AG09319 (cell line): ENCODE measurements around the gene SLC39A12.

Experiments used
- DNase-seq: peaks from one replicate; pipeline ENCODE4 v3.0.0-alpha.2; 2010; ENCODE audit warnings: low read depth; ENCODE audit errors: extremely low read depth
- CTCF ChIP-seq: IDR thresholded peaks from 2 replicates; pipeline ENCODE4 v1.5.1; 2011; ENCODE audit warnings: low read depth, mild to moderate bottlenecking, inconsistent platforms, low read length, moderate library complexity

Gene SLC39A12

GRCh38 chr10:17951868-17952371 is at the start of gene SLC39A12:
SLC39A12 (plus strand) TSS chr10:17951918; CDS start chr10:17953277, 1,359 bp downstream.
- TF ChIP-seq CTCF: no peak
- no peak for DNase-seq

DNA sequence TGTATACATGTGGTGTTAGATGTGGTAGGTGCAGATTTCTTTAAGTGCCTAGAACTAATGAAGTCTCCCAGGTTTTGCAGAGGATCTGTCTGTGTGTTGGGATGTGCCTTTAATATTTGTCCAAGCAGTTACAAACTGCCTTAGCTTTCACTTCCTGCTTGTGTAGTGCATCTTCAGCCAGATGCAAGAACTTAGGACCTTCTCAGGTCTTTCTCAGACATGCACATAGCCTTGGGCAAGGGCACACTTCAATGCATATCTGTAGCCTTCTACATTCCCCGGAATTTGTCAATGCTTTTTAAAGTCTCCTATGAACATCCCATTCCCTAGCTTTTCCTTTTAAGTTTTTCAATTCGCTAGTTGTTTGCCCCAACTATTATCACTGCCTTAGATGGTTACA is 47.2 kb upstream of the SLC39A12 start:
- DNase-seq: no peak

GRCh38 chr10:17905491-17905890 is 46.2 kb upstream of the SLC39A12 start:
- TF ChIP-seq CTCF: no peak
- no peak for DNase-seq

More for the DNA sequence above, 47.2 kb upstream of the SLC39A12 start:
- TF ChIP-seq CTCF: no peak

DNA sequence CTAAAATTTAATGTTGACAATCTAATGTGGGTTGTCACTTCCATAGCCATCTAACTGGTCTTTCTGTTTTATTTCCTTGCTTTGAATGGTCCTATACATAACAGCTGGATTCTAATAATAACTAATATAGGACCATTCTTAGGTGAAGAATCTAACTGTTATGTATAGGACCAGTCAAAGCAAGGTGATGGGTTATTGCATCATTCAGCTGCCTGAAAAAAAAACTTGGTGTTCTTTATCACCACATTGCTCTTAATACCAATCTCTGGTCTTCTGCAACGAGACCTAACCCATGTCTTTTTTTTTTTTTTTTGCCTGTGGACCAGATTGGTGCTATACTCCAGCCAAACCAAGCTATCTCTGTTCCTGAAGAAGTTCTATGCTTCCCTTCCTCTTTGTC is 45.7 kb upstream of the SLC39A12 start:
- no peak for DNase-seq

GRCh38 chr10:17907641-17908040 is 44.1 kb upstream of the SLC39A12 start:
- no peak for TF ChIP-seq CTCF
- DNase-seq: no peak

More for the DNA sequence above, 45.7 kb upstream of the SLC39A12 start:
- TF ChIP-seq CTCF: no peak

DNA sequence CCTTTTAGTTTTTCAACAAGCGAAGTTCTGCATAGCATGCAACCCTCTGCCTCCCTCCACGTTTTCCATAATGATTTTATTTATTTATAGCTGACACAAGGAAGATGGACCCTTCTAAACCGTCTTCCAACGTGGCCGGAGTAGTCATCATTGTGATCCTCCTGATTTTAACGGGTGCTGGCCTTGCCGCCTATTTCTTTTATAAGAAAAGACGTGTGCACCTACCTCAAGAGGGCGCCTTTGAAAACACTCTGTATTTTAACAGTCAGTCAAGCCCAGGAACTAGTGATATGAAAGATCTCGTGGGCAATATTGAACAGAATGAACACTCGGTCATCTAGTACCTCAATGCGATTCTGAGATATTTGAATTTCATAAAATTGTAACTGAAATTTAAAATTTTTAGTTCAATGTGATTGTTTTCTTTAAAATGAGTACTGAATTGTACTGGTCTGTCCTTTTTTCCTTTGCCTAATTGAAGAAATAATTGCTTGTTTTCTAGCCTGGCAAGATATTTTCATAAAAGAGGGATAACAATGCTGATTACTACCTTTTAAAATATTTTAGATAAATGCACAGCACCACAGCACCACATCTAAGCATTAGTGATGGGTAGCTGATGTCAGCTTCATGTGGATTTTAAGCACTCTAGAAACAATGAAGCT is 41.5 kb upstream of the SLC39A12 start:
- peak; percentile 35 for DNase-seq
- peak; percentile 78 for TF ChIP-seq CTCF

DNA sequence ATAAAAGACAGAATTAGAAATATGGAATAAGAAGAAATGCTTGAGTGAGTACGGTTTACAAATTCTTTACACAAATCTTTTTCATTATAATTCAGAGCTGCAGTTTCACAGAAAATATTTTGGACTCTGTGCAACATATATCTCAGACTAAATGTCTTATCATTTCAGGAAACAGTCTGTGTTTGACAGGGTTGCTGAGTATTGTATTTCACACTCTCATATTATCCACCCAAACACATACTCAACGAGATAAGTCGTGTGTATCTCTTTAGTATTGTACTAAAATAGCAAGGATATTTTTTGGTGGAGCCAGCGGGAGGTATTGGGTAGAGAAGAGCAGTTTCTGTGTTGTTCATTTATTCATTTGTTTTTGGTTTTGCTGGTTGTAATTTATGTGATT is 39.0 kb upstream of the SLC39A12 start:
- DNase-seq: no peak
- no peak for TF ChIP-seq CTCF
